Panc1 (cell line): ENCODE data around the gene CAMK1G. TPM values are rescaled to one million over a fixed set of nuclear protein-coding genes. Genes with fewer than 3 reads are reported as not detected.

Experiments
- ATAC-seq: fragments of 200-7000 bp; cut with Tn5 transposase; 2 replicates; pipeline ENCODE4 v1.9.1; 2020; ENCODE audit warnings: mild to moderate bottlenecking, moderate library complexity
- BruUV-seq: library from RNA; stranded (reverse); fragments of 400-500 nt; replicated peaks from 2 replicates; lab custom pipeline; 2021; lab: Mats Ljungman, UMichigan
- CTCF ChIA-PET: fragments of 300-600 bp; sonication (Branson Sonifier 250); formaldehyde crosslinking; loops from one replicate; lab custom pipeline; 2022; ENCODE audit warnings: antibody characterized with exemption; lab: Charles Lee
- POLR2A ChIA-PET: fragments of 300-600 bp; sonication (Branson Sonifier 250); formaldehyde crosslinking; loops from one replicate; lab custom pipeline; 2022; ENCODE audit warnings: antibody characterized with exemption; lab: Charles Lee
- DNase-seq: peaks from one replicate; pipeline ENCODE4 v3.0.0-alpha.2; 2010; ENCODE audit warnings: low read depth, low spot score
- H3K27ac ChIP-seq: 2 replicates; pipeline ENCODE4 v1.5.1; 2011; ENCODE audit warnings: mild to moderate bottlenecking, low read length, inconsistent platforms
- H3K27me3 ChIP-seq: fragments of 200-500 bp; sonication (Bioruptor generic); 2 replicates; pipeline ENCODE4 v1.6.0; 2014; ENCODE audit warnings: low read length, inconsistent platforms; ENCODE audit not compliant: control insufficient read depth, insufficient read depth
- H3K36me3 ChIP-seq: fragments of 200-500 bp; sonication (Bioruptor generic); 2 replicates; pipeline ENCODE4 v1.5.1; 2014; ENCODE audit warnings: inconsistent platforms, mild to moderate bottlenecking, low read length, moderate library complexity; ENCODE audit not compliant: control insufficient read depth, insufficient read depth
- H3K4me1 ChIP-seq: 2 replicates; pipeline ENCODE4 v1.5.1; 2011; ENCODE audit warnings: inconsistent platforms, mild to moderate bottlenecking, low read length, moderate library complexity; ENCODE audit not compliant: control insufficient read depth, insufficient read depth
- H3K4me3 ChIP-seq, 2 experiments: 2 replicates each; pipeline ENCODE4 v1.5.1; 2011 to 2012; ENCODE audit warnings: low read depth in 2 of 2, low read length in 2 of 2, mild to moderate bottlenecking in 2 of 2, inconsistent platforms in 1 of 2, moderate library complexity in 1 of 2
- H3K9me3 ChIP-seq: fragments of 200-500 bp; sonication (Bioruptor generic); 2 replicates; pipeline ENCODE4 v1.5.1; 2014; ENCODE audit warnings: low read depth, mild to moderate bottlenecking, inconsistent platforms, low read length, moderate library complexity; ENCODE audit not compliant: control insufficient read depth, insufficient read depth
- POLR2AphosphoS5 ChIP-seq: IDR thresholded peaks from 2 replicates; pipeline ENCODE4 v1.6.1; 2012; ENCODE audit warnings: mild to moderate bottlenecking, low read depth, low read length, moderate library complexity
- REST ChIP-seq, 2 experiments: IDR thresholded peaks; 2 replicates each; pipeline ENCODE4 v1.6.1; 2011 to 2012; ENCODE audit warnings: low read depth in 2 of 2, control low read depth in 1 of 2, low read length in 1 of 2, mild to moderate bottlenecking in 1 of 2, moderate library complexity in 1 of 2; ENCODE audit not compliant: insufficient read depth in 1 of 2
- SIN3A ChIP-seq: IDR thresholded peaks from 2 replicates; pipeline ENCODE4 v1.6.1; 2012; ENCODE audit warnings: low read depth, mild to moderate bottlenecking, low read length, moderate library complexity, borderline replicate concordance; ENCODE audit not compliant: insufficient read depth
- TCF7L2 ChIP-seq: IDR thresholded peaks from 2 replicates; pipeline ENCODE4 v1.6.1; 2011; ENCODE audit warnings: mild to moderate bottlenecking, low read depth, low read length, inconsistent platforms
- in situ Hi-C: cut with HindIII; loops from 2 replicates; pipeline ENCODE4 v1.10.0; 2016; ENCODE audit warnings: low sequenced_read_pairs, low pct_unique_long_range_greater_than_20kb
- intact Hi-C: fragments of 100-400 bp; cut with micrococcal nuclease; formaldehyde crosslinking; loops from one replicate; pipeline ENCODE4 v1.10.0; 2022; ENCODE audit not compliant: unreplicated experiment
- total RNA-seq: library from RNA; stranded (reverse); gene quantifications from one replicate; pipeline ENCODE4 v1.2.1, GENCODE V29; 2021; ENCODE audit not compliant: unreplicated experiment
- TF ChIP-seq, protein P1 (sequence below): fragments of 450-650 bp; IDR thresholded peaks from 2 replicates; pipeline ENCODE4 v1.5.1; 2017; ENCODE audit warnings: mild to moderate bottlenecking

The CAMK1G gene
- total RNA-seq, 1 experiment from 2014 or later: not detected

DNA sequence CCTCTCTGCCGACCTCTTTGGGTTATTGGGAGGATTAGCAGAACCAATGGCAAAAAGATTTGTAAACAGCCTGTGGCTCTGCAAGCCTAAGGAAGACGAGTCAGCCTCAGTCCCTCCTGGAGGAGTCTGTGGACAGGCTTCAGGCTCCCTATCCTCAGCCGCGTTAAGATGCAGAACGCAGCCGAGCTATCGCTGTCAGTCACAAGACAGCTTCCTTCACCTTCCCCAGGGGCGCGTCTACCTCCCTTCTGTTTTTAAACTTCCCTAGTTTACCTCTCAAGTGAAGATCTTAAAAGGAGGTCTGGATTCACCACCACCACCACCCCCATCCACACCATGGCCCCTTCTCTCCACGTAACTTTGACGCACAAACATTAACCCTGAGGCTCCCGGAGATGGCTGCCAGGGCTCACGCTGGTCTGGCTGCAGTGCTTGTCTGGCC lies 738 bp downstream of the CAMK1G start:
- no peak for DNase-seq
- Histone ChIP-seq H3K27ac (no peak overlapping the region), H3K4me1 (peaks cover 3% of the 10 kb centered on the region; the same call in 1 of the 2 replicates), H3K9me3 (no peaks in the 10 kb centered on the region), H3K36me3 (no peaks in the 10 kb centered on the region), H3K4me3 (peak overlapping the region in 1 of 2 experiments; percentile 23; a peak in 1 of 4 replicates), H3K27me3 (peaks cover 10% of the 10 kb centered on the region; the same call in 1 of the 2 replicates)
- intact Hi-C loops: no loop called here
- no TSS peak for BruUV-seq
- TF ChIP-seq TCF7L2 (no peak), REST (IDR thresholded peaks at IDR 0.05; ENCODE audit: insufficient read depth in 1 of 2, low read depth in 2 of 2, low read length in 1 of 2) (no peak), POLR2AphosphoS5 (no peak), SIN3A (no peak)
- TF ChIP-seq, protein P1, sequence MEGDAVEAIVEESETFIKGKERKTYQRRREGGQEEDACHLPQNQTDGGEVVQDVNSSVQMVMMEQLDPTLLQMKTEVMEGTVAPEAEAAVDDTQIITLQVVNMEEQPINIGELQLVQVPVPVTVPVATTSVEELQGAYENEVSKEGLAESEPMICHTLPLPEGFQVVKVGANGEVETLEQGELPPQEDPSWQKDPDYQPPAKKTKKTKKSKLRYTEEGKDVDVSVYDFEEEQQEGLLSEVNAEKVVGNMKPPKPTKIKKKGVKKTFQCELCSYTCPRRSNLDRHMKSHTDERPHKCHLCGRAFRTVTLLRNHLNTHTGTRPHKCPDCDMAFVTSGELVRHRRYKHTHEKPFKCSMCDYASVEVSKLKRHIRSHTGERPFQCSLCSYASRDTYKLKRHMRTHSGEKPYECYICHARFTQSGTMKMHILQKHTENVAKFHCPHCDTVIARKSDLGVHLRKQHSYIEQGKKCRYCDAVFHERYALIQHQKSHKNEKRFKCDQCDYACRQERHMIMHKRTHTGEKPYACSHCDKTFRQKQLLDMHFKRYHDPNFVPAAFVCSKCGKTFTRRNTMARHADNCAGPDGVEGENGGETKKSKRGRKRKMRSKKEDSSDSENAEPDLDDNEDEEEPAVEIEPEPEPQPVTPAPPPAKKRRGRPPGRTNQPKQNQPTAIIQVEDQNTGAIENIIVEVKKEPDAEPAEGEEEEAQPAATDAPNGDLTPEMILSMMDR: no peak
- no peak for ATAC-seq
- in situ Hi-C loops: no loop called here
- CTCF ChIA-PET: no interaction called here
- POLR2A ChIA-PET: no interaction called here

GRCh38 chr1:209585197-209585596 lies 1.7 kb downstream of the CAMK1G start:
- ChIA-PET CTCF (no interaction called here), POLR2A (no interaction called here)
- in situ Hi-C loops (no loop called here), intact Hi-C loops (no loop called here)
- TF ChIP-seq, protein P1: no peak
- no peak for TF ChIP-seq POLR2AphosphoS5
- TF ChIP-seq TCF7L2: no peak
- TF ChIP-seq SIN3A: no peak
- TF ChIP-seq REST (IDR thresholded peaks at IDR 0.05; ENCODE audit: insufficient read depth in 1 of 2, low read depth in 2 of 2, low read length in 1 of 2): no peak
- no peak overlapping the region for H3K27ac ChIP-seq
- no peak overlapping the region; a peak in 1 of 4 replicates for H3K4me3 ChIP-seq
- DNase-seq: no peak
- no peak for ATAC-seq
- H3K36me3 ChIP-seq: no peaks in the 10 kb centered on the region
- peaks cover 3% of the 10 kb centered on the region; the same call in 1 of the 2 replicates for H3K4me1 ChIP-seq
- no peaks in the 10 kb centered on the region for H3K9me3 ChIP-seq
- BruUV-seq: no TSS peak
- H3K27me3 ChIP-seq: peaks cover 10% of the 10 kb centered on the region; the same call in 1 of the 2 replicates
